Neutrophil (primary cell): ENCODE results near the gene HNRNPU.

Experiments used
- H3K27ac ChIP-seq: fragments of 200-600 bp; sonication (generic); 2 replicates; pipeline ENCODE4 v1.5.1; 2016; ENCODE audit warnings: mild to moderate bottlenecking, moderate library complexity
- H3K27me3 ChIP-seq: fragments of 200-600 bp; sonication (generic); 2 replicates; pipeline ENCODE4 v1.6.0; 2016; ENCODE audit warnings: mild to moderate bottlenecking
- H3K36me3 ChIP-seq: fragments of 200-600 bp; sonication (generic); 2 replicates; pipeline ENCODE4 v1.5.1; 2017
- H3K4me1 ChIP-seq, 2 experiments: fragments of 200-600 bp in 1 of 2; sonication (generic) in 1 of 2; 1 replicate in 1 of 2; 2 replicates in 1 of 2; pipeline versions ENCODE4 v1.5.1 to v1.6.1; 2013 to 2016; ENCODE audit warnings: low read depth in 1 of 2, low read length in 1 of 2, mild to moderate bottlenecking in 1 of 2, moderate library complexity in 1 of 2; ENCODE audit not compliant: control insufficient read depth in 1 of 2, insufficient read depth in 1 of 2
- H3K4me3 ChIP-seq, 2 experiments: fragments of 200-600 bp in 1 of 2; sonication (generic) in 1 of 2; 1 replicate in 1 of 2; 2 replicates in 1 of 2; pipeline ENCODE4 v1.5.1; 2013 to 2016; ENCODE audit warnings: low read depth in 1 of 2, low read length in 1 of 2, mild to moderate bottlenecking in 1 of 2, moderate library complexity in 1 of 2
- H3K9me3 ChIP-seq: fragments of 200-600 bp; sonication (generic); 2 replicates; pipeline ENCODE4 v1.5.1; 2016
- TF ChIP-seq, protein P1 (sequence below): fragments of 200-600 bp; sonication (generic); IDR thresholded peaks from 2 replicates; pipeline ENCODE4 v1.5.1; 2016; ENCODE audit warnings: antibody characterized with exemption

Gene HNRNPU

DNA sequence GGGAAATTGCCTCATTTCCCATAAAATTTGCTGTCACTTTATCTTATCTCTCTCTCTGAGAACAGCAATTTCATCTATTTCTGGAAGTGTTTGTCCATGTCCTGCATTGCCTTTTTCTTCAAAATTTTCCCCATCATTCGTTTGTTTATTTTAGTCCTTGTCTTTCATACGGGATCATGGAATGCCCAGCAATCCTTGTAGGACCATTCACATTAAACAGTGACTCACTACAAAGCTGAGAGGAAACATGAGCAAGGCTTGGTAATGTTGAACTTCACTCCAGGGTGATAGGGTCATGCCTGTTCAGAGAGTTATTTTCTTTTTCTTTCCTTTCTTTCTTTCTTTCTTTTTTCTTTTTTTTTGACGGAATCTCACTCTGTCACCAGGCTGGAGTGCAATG lies 32.2 kb upstream of the HNRNPU start:
- Histone ChIP-seq H3K4me3 (no peak overlapping the region), H3K27ac (no peak overlapping the region), H3K36me3 (no peaks in the 10 kb centered on the region), H3K9me3 (no peaks in the 10 kb centered on the region), H3K4me1 (peaks cover 0 to 4% of the 10 kb centered on the region in 2 experiments), H3K27me3 (no peaks in the 10 kb centered on the region)
- TF ChIP-seq, protein P1, sequence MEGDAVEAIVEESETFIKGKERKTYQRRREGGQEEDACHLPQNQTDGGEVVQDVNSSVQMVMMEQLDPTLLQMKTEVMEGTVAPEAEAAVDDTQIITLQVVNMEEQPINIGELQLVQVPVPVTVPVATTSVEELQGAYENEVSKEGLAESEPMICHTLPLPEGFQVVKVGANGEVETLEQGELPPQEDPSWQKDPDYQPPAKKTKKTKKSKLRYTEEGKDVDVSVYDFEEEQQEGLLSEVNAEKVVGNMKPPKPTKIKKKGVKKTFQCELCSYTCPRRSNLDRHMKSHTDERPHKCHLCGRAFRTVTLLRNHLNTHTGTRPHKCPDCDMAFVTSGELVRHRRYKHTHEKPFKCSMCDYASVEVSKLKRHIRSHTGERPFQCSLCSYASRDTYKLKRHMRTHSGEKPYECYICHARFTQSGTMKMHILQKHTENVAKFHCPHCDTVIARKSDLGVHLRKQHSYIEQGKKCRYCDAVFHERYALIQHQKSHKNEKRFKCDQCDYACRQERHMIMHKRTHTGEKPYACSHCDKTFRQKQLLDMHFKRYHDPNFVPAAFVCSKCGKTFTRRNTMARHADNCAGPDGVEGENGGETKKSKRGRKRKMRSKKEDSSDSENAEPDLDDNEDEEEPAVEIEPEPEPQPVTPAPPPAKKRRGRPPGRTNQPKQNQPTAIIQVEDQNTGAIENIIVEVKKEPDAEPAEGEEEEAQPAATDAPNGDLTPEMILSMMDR, result no peak

DNA sequence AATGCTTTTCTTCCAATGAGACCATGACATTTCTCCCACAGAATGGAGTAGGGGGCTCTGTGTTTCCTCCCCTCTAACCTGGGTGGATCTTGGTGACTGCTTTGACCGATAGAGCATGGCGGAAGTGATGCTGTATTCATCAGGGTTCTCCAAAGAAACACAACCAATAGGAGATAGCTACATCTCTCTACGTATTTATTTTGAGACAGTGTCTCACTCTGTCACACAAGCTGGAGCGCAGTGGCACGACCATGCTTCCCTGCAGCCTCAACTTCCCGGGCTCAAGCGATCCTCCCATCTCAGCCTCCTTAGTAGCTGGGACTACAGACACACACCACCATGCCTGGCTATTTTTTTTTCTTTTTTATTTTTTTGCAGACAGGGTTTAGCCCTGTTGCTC lies 29.5 kb upstream of the HNRNPU start:
- Histone ChIP-seq H3K9me3 (no peaks in the 10 kb centered on the region), H3K4me3 (no peak overlapping the region), H3K36me3 (no peaks in the 10 kb centered on the region), H3K27me3 (no peaks in the 10 kb centered on the region), H3K4me1 (peaks cover 0 to 4% of the 10 kb centered on the region in 2 experiments), H3K27ac (no peak overlapping the region)
- TF ChIP-seq, protein P1, result no peak

DNA sequence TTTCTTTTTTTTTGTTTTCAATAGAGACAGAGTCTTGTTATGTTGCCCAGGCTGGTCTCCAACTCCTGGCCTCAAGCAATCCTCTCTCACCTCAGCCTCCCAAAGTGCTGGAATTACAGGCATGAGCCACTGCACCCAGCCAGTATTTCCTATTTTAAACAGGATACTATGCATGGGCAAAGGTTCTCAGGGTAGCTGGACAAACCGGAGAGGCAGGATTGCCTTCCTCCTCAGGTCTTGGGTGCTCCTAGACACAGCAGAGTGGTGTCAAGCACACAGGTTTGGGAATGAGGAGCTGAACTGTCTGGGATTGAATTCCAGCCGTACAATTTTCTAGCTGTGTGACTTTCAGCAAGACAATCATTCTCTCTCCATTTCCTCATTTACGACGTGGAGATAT lies 22.9 kb upstream of the HNRNPU start:
- Histone ChIP-seq H3K27me3 (no peaks in the 10 kb centered on the region), H3K4me1 (no peaks in the 10 kb centered on the region), H3K9me3 (no peaks in the 10 kb centered on the region), H3K27ac (no peak overlapping the region), H3K4me3 (no peak overlapping the region), H3K36me3 (no peaks in the 10 kb centered on the region)
- TF ChIP-seq, protein P1, result no peak

DNA sequence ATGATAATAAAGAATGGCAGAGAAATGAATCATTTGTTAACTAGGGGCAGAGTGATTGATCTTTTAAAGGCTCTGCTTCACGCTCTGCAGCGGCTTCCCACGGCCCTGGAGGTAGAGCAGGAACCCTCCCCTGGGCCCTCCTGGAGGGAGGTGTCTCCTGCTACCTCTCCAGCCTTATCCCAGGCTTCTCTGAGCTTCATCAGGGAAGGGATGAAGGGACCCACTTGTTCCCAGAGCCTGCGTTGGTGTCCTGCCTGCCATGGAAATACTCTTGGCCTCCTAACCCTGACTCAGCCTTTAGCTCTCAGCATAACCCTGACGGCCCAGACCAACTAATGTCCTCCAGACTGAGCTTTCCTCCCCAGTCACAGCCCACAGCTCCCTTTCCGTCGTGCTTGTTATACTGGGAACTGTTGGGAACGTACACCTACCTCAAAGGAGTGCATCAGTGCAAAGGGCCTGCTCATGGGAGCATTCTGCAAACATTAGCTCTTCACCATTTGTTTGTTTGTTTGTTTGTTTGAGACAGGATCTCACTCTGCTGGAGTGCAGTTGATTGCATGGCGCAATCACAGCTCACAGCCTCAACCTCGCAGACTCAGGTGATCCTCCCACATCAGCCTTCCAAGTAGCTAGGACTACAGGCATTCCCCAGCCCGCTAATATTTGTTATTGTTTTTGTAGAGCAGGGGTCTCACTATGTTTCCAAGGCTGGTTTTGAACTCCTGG lies 17.4 kb upstream of the HNRNPU start:
- H3K4me3 ChIP-seq, result no peak overlapping the region

DNA sequence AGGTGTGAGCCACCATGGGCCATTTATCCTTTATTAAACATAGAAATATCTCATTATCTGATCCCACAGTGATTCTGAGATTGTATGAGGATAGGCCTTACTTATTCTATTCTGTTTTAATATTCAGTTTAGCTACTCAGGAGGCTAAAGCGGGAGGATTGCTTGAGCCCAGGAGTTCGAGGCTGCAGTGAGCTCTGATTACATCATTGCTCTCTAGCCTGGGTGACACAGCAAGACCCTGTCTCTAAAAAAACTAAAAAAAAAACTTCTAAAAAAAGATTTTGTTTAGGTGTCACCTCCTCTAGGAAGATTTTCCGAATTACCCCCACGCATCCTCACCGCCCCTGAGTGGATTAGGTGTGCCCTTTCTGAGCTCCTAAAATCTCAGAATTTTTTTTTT lies 14.3 kb upstream of the HNRNPU start:
- Histone ChIP-seq H3K27ac (no peak overlapping the region), H3K36me3 (no peaks in the 10 kb centered on the region), H3K27me3 (no peaks in the 10 kb centered on the region), H3K4me3 (no peak overlapping the region), H3K4me1 (no peaks in the 10 kb centered on the region), H3K9me3 (no peaks in the 10 kb centered on the region)
- TF ChIP-seq, protein P1, result no peak

More for the DNA sequence above, 17.4 kb upstream of the HNRNPU start:
- H3K27ac ChIP-seq, result no peak overlapping the region
- H3K9me3 ChIP-seq, result no peaks in the 10 kb centered on the region
- H3K4me1 ChIP-seq, result no peaks in the 10 kb centered on the region
- no peaks in the 10 kb centered on the region for H3K36me3 ChIP-seq
- TF ChIP-seq, protein P1, result no peak
- H3K27me3 ChIP-seq, result no peaks in the 10 kb centered on the region
